Activated CD4-positive, alpha-beta T cell treated with anti-CD3 and anti-CD28 coated beads for 36 hours (primary cell): ENCODE data around the gene AQP2. TPM values are rescaled to one million over a fixed set of nuclear protein-coding genes. Genes with fewer than 3 reads are reported as not detected.

Experiments used
- ATAC-seq: fragments of 200-7000 bp; cut with Tn5 transposase; one replicate; pipeline ENCODE4 v1.10.0; 2021; ENCODE audit warnings: mild to moderate bottlenecking, moderate library complexity
- CTCF ChIA-PET: fragments of 350-600 bp; sonication (Branson Sonifier 250); formaldehyde crosslinking; loops from one replicate; lab custom pipeline; 2021; ENCODE audit warnings: antibody characterized with exemption; lab: Charles Lee
- POLR2A ChIA-PET: fragments of 350-600 bp; sonication (Branson Sonifier 250); formaldehyde crosslinking; loops from one replicate; lab custom pipeline; 2021; ENCODE audit warnings: antibody characterized with exemption, inconsistent platforms; lab: Charles Lee
- DNase-seq: peaks from one replicate; pipeline ENCODE4 v3.0.0-alpha.2; 2020
- H3K27ac Mint-ChIP-seq: one replicate; pipeline ENCODE4 v1.8.0; 2021; ENCODE audit warnings: mixed read lengths
- H3K27me3 Mint-ChIP-seq: one replicate; pipeline ENCODE4 v1.8.0; 2021; ENCODE audit warnings: mixed read lengths
- H3K36me3 Mint-ChIP-seq: one replicate; pipeline ENCODE4 v1.8.0; 2021; ENCODE audit warnings: low read depth, mixed read lengths
- H3K4me1 Mint-ChIP-seq: one replicate; pipeline ENCODE4 v1.8.0; 2021; ENCODE audit warnings: mixed read lengths
- H3K4me3 Mint-ChIP-seq: one replicate; pipeline ENCODE4 v1.8.0; 2021; ENCODE audit warnings: mild to moderate bottlenecking, moderate library complexity, mixed read lengths
- H3K9me3 Mint-ChIP-seq: one replicate; pipeline ENCODE4 v1.8.0; 2021; ENCODE audit warnings: low read depth, mixed read lengths
- intact Hi-C, 2 experiments: fragments of 100-400 bp; cut with DNase I in 1 of 2; cut with micrococcal nuclease in 1 of 2; formaldehyde crosslinking; loops; one replicate each; pipeline versions ENCODE4 v1.14.2 to v1.15.1; 2022 to 2024; cut with DNase I, micrococcal nuclease
- total RNA-seq, 2 experiments: library from RNA; stranded (reverse); gene quantifications; one replicate each; pipeline ENCODE4 v1.2.3, GENCODE V29; 2021

The AQP2 gene
- total RNA-seq, 2 experiments from 2014 or later: not detected

- Mint-ChIP-seq H3K36me3 (no peaks in the 10 kb centered on the region), H3K9me3 (no peaks in the 10 kb centered on the region), H3K4me3 (no peak overlapping the region), H3K27me3 (no peaks in the 10 kb centered on the region), H3K4me1 (no peaks in the 10 kb centered on the region), H3K27ac (no peak overlapping the region)
- intact Hi-C loops: no loop called here
- no peak for DNase-seq
- ChIA-PET POLR2A (no interaction called here), CTCF (no interaction called here)
- ATAC-seq: no peak
Measured at GRCh38 chr12:49921936-49922335, 28.6 kb upstream of the AQP2 start.

GRCh38 chr12:49922349-49923034 is 28.0 kb upstream of the AQP2 start:
- Mint-ChIP-seq H3K9me3 (no peaks in the 10 kb centered on the region), H3K27ac (no peak overlapping the region), H3K36me3 (no peaks in the 10 kb centered on the region), H3K27me3 (no peaks in the 10 kb centered on the region), H3K4me3 (no peak overlapping the region), H3K4me1 (no peaks in the 10 kb centered on the region)
- POLR2A ChIA-PET: no interaction called here
- intact Hi-C loops: no loop called here
- CTCF ChIA-PET: no interaction called here
- no peak for DNase-seq
- ATAC-seq: no peak

DNA sequence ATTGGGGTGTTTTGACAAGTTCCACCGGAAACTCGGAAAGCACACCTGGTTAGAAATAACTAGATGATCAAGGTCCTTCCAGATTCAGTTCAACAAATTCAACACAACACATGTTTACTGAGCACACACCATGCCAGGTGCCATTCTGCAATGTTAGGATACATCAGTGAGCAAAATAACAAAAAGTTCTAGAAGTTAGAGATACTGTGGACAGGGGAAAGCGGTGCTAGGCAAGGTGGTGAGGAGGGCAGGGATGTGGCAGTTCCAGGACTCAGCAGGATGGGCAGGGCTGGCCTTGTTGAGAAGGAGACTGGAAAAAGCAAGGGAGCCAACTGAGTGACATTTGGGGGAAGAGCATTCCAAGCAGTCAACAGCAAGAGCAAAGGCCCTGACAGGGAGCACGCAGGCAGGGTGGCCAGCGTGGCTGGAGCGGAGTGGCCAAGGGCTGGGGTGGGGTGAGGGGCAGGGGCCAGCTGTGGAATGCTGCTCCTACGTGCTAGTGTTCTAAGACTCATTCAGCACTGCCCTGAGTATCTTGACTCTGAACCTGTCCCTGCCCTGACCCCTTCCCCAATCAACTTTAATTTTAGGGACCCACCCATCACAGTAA is 27.4 kb upstream of the AQP2 start:
- no peak overlapping the region for H3K27ac Mint-ChIP-seq
- intact Hi-C loops: no loop called here
- ATAC-seq: no peak

GRCh38 chr12:49923880-49924556 is 26.5 kb upstream of the AQP2 start:
- POLR2A ChIA-PET: interaction anchor here (0.6 kb wide), 1 partner anchor 125 kb away, joined by 6 read pairs; no protein-coding TSS in a partner anchor
- no peaks in the 10 kb centered on the region for H3K36me3 Mint-ChIP-seq
- H3K4me3 Mint-ChIP-seq: no peak overlapping the region
- DNase-seq (no peak), ATAC-seq (no peak)
- no peaks in the 10 kb centered on the region for H3K9me3 Mint-ChIP-seq
- intact Hi-C loops: no loop called here
- no peaks in the 10 kb centered on the region for H3K27me3 Mint-ChIP-seq
- no peak overlapping the region for H3K27ac Mint-ChIP-seq
- no peaks in the 10 kb centered on the region for H3K4me1 Mint-ChIP-seq
- CTCF ChIA-PET: interaction anchor here (0.8 kb wide), 1 partner anchor 146 kb away, joined by 3 read pairs; no protein-coding TSS in a partner anchor

More for the DNA sequence above, 27.4 kb upstream of the AQP2 start:
- H3K36me3 Mint-ChIP-seq: no peaks in the 10 kb centered on the region
- ChIA-PET CTCF (no interaction called here), POLR2A (interaction anchor here (0.6 kb wide), 1 partner anchor 124 kb away, joined by 6 read pairs; no protein-coding TSS in a partner anchor)
- no peak overlapping the region for H3K4me3 Mint-ChIP-seq
- DNase-seq: no peak
- H3K27me3 Mint-ChIP-seq: no peaks in the 10 kb centered on the region
- H3K9me3 Mint-ChIP-seq: no peaks in the 10 kb centered on the region
- H3K4me1 Mint-ChIP-seq: no peaks in the 10 kb centered on the region

GRCh38 chr12:49924628-49925246 is 25.8 kb upstream of the AQP2 start:
- H3K4me1 Mint-ChIP-seq: no peaks in the 10 kb centered on the region
- H3K36me3 Mint-ChIP-seq: no peaks in the 10 kb centered on the region
- CTCF ChIA-PET: interaction anchor here (0.8 kb wide), 1 partner anchor 146 kb away, joined by 3 read pairs; no protein-coding TSS in a partner anchor
- POLR2A ChIA-PET: no interaction called here
- H3K4me3 Mint-ChIP-seq: no peak overlapping the region
- no peaks in the 10 kb centered on the region for H3K9me3 Mint-ChIP-seq
- no peak for ATAC-seq
- no peak overlapping the region for H3K27ac Mint-ChIP-seq
- H3K27me3 Mint-ChIP-seq: no peaks in the 10 kb centered on the region
- intact Hi-C loops: no loop called here
- no peak for DNase-seq

GRCh38 chr12:49925433-49926204 is 24.9 kb upstream of the AQP2 start:
- Mint-ChIP-seq H3K36me3 (no peaks in the 10 kb centered on the region), H3K27ac (no peak overlapping the region), H3K4me1 (no peaks in the 10 kb centered on the region), H3K9me3 (no peaks in the 10 kb centered on the region), H3K4me3 (no peak overlapping the region), H3K27me3 (no peaks in the 10 kb centered on the region)
- ChIA-PET CTCF (interaction anchor here (0.6 kb wide), 1 partner anchor 86 kb away, joined by 3 read pairs; no protein-coding TSS in a partner anchor), POLR2A (no interaction called here)
- intact Hi-C loops: no loop called here
- DNase-seq (no peak), ATAC-seq (no peak)

DNA sequence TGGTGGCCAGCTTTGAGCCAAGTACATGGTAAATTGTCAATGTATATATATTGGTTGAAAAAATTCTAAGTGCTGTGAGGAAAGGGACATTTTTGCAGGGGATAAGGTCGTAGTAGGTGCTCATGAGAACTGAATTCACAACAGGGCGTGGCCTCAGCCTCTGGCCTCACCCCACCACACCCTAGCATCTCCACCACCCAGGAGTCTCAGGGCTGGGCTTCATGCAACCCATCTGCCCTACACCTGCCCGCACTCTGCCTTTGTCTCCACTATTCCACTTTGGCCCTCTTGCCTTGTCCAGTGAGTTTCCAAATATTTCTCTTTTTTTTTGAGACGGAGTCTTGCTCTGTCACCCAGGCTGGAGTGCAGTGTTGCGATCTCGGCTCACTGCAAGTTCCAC is 22.1 kb upstream of the AQP2 start:
- intact Hi-C loops: no loop called here
- Mint-ChIP-seq H3K4me3 (no peak overlapping the region), H3K36me3 (no peaks in the 10 kb centered on the region), H3K9me3 (no peaks in the 10 kb centered on the region), H3K27me3 (no peaks in the 10 kb centered on the region), H3K4me1 (peaks cover 7% of the 10 kb centered on the region), H3K27ac (no peak overlapping the region)
- CTCF ChIA-PET: interaction anchor here (0.7 to 3.3 kb wide), 8 partner anchors 8 to 159 kb away, joined by 3 to 23 read pairs (median 4); no protein-coding TSS in a partner anchor
- ATAC-seq (no peak), DNase-seq (no peak)
- POLR2A ChIA-PET: no interaction called here

GRCh38 chr12:49929581-49929980 is 21.0 kb upstream of the AQP2 start:
- Mint-ChIP-seq H3K27me3 (no peaks in the 10 kb centered on the region), H3K9me3 (no peaks in the 10 kb centered on the region), H3K27ac (no peak overlapping the region), H3K4me1 (peaks cover 7% of the 10 kb centered on the region), H3K36me3 (no peaks in the 10 kb centered on the region), H3K4me3 (no peak overlapping the region)
- DNase-seq (no peak), ATAC-seq (no peak)
- ChIA-PET POLR2A (no interaction called here), CTCF (interaction anchor here (0.6 to 3.3 kb wide), 3 partner anchors 17 to 353 kb away, joined by 3 to 23 read pairs (median 3); no protein-coding TSS in a partner anchor)
- intact Hi-C loops: no loop called here

- intact Hi-C loops: no loop called here
- Mint-ChIP-seq H3K36me3 (no peaks in the 10 kb centered on the region), H3K9me3 (no peaks in the 10 kb centered on the region), H3K27ac (no peak overlapping the region), H3K27me3 (no peaks in the 10 kb centered on the region), H3K4me3 (no peak overlapping the region), H3K4me1 (peaks cover 7% of the 10 kb centered on the region)
- ATAC-seq: peak; percentile 68
- ChIA-PET POLR2A (no interaction called here), CTCF (interaction anchor here (0.8 to 3.3 kb wide), 5 partner anchors 13 to 125 kb away, joined by 3 to 23 read pairs (median 6); no protein-coding TSS in a partner anchor)
- no peak for DNase-seq
Measured at GRCh38 chr12:49930515-49931288, 19.8 kb upstream of the AQP2 start.

GRCh38 chr12:49932023-49932422 is 18.5 kb upstream of the AQP2 start:
- peaks cover 7% of the 10 kb centered on the region for H3K4me1 Mint-ChIP-seq
- ChIA-PET POLR2A (no interaction called here), CTCF (interaction anchor here (0.8 to 3.3 kb wide), 4 partner anchors 11 to 78 kb away, joined by 3 to 15 read pairs (median 9); no protein-coding TSS in a partner anchor)
- no peak for DNase-seq
- no peak overlapping the region for H3K4me3 Mint-ChIP-seq
- no peaks in the 10 kb centered on the region for H3K9me3 Mint-ChIP-seq
- no peaks in the 10 kb centered on the region for H3K27me3 Mint-ChIP-seq
- no peak overlapping the region for H3K27ac Mint-ChIP-seq
- ATAC-seq: no peak
- intact Hi-C loops: no loop called here
- no peaks in the 10 kb centered on the region for H3K36me3 Mint-ChIP-seq
